HG03442 (cell line): ENCODE data around the gene PABPC1L.

ENCODE experiments used
- ATAC-seq: cut with Tn5 transposase; IDR thresholded peaks from one replicate; pipeline ENCODE4 v1.9.1; 2021; ENCODE audit warnings: mild to moderate bottlenecking, moderate library complexity; ENCODE audit not compliant: unreplicated experiment

The PABPC1L gene

GRCh38 chr20:44900231-44900854, 9.5 kb upstream of the PABPC1L start:
- ATAC-seq = no peak

DNA sequence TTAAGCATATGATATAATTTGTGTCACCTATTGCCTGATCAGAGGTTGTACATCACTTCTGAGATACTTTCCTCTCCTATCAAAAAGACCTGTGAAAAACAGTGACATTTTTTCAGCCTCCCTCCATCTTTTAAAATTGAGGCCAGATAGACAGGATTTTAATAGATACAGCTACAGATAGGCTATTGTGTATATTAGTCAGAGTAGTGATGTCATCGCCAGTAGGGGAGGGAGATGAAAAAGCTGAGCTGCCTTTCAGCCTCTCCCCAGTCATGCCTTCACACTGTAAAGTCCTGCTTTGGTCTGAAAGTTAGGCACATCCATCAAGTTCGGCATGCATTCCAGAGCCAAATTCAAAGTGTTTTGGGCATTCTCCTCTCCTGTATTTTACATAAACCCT, 7.9 kb upstream of the PABPC1L start:
- ATAC-seq = no peak

DNA sequence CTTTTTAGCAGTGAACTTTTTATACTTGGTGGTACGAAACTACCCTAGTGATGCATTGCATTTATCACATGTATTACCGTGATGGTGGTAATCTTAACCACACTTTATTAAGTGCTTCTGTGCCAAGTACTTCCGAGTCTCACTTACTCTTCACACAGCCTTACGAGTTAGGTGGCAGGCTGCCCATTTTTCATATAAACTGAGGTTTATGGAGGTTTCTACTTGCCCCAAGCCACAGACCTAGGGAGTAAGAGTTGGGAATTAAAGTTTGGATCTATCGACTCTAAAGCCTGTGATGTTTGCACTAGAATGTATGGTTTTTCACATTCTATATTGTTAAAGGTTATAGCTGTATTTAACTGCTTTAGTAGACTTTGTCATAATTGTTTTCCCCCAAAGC, 5.5 kb upstream of the PABPC1L start:
- ATAC-seq = no peak

DNA sequence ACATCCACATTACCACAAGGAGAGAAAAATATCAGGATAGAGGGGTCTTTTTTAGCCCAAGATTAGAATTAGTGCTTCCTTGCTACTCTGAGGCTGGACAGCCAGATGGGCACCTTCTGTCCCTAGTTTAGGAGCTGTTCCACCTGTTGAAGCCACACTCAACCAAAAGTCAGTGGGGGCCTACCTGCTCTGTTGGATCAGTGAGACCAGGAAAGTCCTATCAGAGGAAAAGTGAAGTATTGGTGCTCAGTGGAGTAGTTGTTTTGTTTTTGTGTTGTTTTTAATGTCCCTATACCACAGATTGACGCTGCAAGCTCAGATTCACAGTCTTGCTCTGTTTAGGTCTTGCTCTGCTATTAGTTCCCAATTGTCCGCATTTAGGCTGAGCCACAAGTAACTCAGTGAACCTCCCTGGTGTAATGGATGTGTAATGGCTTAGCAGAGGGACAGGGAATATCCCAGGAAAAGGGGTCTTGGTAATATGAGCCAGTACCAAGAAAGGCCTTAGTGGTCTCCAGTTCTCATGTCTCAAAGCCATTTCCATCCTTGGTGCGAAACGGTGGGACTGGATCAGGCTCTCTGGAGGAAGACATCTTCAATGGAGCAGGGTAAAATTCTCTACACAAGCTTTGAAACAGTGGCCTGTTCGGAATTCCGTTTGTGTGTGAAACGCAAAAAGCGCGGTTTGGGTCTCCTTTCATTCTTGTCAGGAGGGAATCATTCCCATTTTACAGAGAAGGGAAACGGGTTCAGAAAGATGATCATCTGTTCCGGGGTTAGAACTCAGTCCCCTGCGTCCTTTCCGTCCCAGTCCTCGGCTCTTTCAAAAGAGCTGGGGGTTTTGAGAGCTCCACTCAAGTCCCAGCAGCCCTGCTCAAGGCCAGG, 631 bp upstream of the PABPC1L start:
- ATAC-seq = peak; percentile 6

- ATAC-seq = no peak
These were observed 916 bp downstream of the PABPC1L start for GRCh38 chr20:44910690-44911262.

- no peak for ATAC-seq
These were observed 1.5 kb downstream of the PABPC1L start for GRCh38 chr20:44911264-44911921.

- ATAC-seq = no peak
These were observed 2.3 kb downstream of the PABPC1L start for GRCh38 chr20:44912189-44912588.

- no peak for ATAC-seq
These were observed 5.1 kb downstream of the PABPC1L start for GRCh38 chr20:44914924-44915323.

GRCh38 chr20:44916586-44916985, 6.7 kb downstream of the PABPC1L start:
- no peak for ATAC-seq

- no peak for ATAC-seq
These were observed 7.5 kb downstream of the PABPC1L start for GRCh38 chr20:44917399-44917798.

DNA sequence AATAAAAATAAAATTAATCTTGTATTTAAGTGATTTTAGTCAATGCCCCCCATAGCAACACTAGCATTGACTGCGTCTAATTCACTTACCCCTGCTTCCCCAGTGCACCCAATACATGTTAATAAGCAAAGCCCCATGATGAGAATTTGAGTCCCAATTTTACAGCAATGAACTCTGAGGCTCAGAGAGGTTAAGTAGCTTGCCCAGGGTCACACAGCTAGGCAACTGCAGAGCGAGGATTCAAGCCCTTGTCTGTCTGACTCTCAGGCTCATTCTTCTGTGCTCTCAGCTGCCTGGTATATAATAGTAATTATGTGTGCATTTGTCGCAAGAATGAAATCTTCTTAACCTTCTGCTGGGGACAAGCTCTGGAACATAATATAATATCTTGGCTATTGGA, 8.5 kb downstream of the PABPC1L start:
- no peak for ATAC-seq

- no peak for ATAC-seq
These were observed 8.9 kb downstream of the PABPC1L start for GRCh38 chr20:44918761-44919160.

DNA sequence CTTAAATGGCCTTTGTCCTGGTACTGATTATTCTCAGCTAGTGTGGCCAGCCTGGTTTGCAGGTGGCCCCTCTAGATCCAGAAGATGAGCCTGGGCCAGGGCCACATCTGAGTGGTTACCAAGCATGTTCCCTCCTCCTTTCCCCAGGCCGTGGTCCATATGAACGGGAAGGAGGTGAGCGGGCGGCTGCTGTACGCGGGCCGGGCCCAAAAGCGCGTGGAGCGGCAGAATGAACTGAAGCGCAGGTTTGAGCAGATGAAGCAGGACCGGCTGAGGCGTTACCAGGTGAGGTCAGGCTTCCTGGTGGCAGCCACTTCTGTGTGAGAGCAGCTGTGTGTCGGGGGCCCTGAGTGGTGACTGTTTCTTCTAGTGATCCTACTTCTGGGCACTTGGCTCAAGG, 11.6 kb downstream of the PABPC1L start:
- ATAC-seq = no peak

- ATAC-seq = no peak
These were observed 14.7 kb downstream of the PABPC1L start for GRCh38 chr20:44924541-44924940.

DNA sequence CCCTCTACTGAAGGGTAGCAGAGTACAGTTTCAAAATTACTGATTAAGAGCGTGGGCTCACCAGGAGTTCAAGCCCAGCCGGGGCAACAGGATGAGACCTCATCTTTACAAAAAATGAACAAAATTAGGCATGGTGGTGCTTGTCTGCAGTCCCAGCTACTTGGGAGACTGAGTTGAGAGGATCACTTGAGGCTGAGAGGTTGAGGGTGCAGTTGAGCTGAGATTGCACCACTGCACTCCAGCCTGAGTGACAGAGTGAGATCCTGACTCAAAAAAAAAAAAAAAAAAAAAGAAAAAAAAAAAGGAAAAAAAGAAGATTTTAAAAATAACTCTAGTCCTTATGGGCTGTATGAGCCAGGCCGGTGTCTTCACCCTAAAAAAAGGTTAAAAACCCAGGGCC, 18.7 kb downstream of the PABPC1L start:
- no peak for ATAC-seq

DNA sequence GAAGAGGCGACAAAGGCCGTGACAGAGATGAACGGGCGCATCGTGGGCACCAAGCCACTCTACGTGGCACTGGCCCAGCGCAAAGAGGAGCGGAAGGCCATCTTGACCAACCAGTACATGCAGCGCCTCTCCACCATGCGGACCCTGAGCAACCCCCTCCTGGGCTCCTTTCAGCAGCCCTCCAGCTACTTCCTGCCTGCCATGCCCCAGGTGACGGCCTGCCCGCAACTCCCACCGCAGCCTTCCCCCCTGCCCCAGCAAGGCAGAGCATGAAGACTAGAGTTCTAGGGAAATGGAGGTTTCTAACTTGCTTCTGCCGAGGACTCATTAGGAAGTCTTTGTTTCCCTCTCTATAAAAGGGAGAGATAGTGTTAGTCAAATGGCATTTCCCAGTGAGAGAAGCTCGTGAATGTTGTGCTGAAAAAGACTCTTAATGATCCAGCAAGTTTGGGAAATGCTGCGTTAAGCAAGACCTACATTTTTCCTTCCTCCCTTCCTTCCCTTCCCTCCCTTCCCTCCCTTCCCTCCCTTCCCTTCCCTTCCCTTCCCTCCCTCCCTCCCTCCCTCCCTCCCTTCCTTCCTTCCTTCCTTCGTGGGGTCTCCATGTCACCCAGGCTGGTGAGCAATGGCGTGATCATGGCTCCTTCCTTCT, 20.8 kb downstream of the PABPC1L start:
- no peak for ATAC-seq

- ATAC-seq = no peak
These were observed 22.1 kb downstream of the PABPC1L start for GRCh38 chr20:44931911-44932310.

DNA sequence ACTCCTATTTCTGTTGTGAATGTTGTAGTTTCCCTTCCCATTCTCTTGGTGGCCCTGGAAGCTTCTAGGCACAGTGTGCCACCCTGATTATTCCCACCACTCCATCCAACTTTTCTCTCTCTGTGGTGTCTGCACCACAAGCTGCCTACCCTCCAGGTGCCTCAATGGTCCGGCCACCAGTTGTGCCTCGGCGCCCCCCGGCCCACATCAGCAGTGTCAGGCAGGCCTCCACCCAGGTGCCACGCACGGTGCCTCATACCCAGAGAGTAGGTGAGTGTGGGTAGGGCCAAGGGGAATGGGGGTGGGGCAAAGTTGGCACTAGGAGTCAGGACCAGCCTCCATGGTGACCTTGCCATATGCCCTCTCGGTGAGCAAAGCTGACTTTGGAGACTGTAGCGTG, 23.1 kb downstream of the PABPC1L start:
- ATAC-seq = no peak

- ATAC-seq = no peak
These were observed 26.6 kb downstream of the PABPC1L start for GRCh38 chr20:44936510-44936909.

GRCh38 chr20:44938637-44939036, 28.8 kb downstream of the PABPC1L start:
- ATAC-seq = no peak

- ATAC-seq = no peak
These were observed 31.3 kb downstream of the PABPC1L start for GRCh38 chr20:44941120-44941691.
